HG03196 (cell line): ENCODE data around the gene CBX3.
A peak's percentile ranks its signal among the peaks of the same experiment; 100 is the strongest.
"Not testable (repeated sequence)": the region's sequence is repeated elsewhere in the genome, so short reads cannot be mapped to it uniquely, and the experiment has no call there.

ENCODE experiments used
- ATAC-seq: cut with Tn5 transposase; IDR thresholded peaks from one replicate; pipeline ENCODE4 v1.9.1; 2021; ENCODE audit not compliant: unreplicated experiment

The CBX3 gene

GRCh38 chr7:26201247-26202018 lies at the start of gene CBX3:
Gene CBX3 (plus strand): TSS chr7:26201745. CDS start chr7:26202999, 1,254 bp downstream.
- ATAC-seq = peak; percentile 43

- ATAC-seq = peak; percentile 59
These were observed 49.4 kb upstream of the CBX3 start, which contains the start of gene NFE2L3 for GRCh38 chr7:26151953-26152781. Gene NFE2L3 (plus strand): TSS chr7:26152198. CDS start chr7:26152499, 301 bp downstream.

- ATAC-seq = not testable (repeated sequence)
These were observed 48.7 kb upstream of the CBX3 start for GRCh38 chr7:26152782-26153240.

GRCh38 chr7:26153241-26153822 lies 48.2 kb upstream of the CBX3 start:
- ATAC-seq = no peak

GRCh38 chr7:26153823-26154783 lies 47.4 kb upstream of the CBX3 start:
- no peak for ATAC-seq

GRCh38 chr7:26155531-26156375 lies 45.8 kb upstream of the CBX3 start:
- ATAC-seq = no peak

GRCh38 chr7:26156451-26157420 lies 44.8 kb upstream of the CBX3 start:
- ATAC-seq = peak; percentile 30

GRCh38 chr7:26157520-26158105 lies 43.9 kb upstream of the CBX3 start:
- no peak for ATAC-seq

- ATAC-seq = no peak
These were observed 42.3 kb upstream of the CBX3 start for GRCh38 chr7:26159243-26159642.

- ATAC-seq = no peak
These were observed 40.6 kb upstream of the CBX3 start for GRCh38 chr7:26160896-26161295.

GRCh38 chr7:26162431-26162830 lies 39.1 kb upstream of the CBX3 start:
- no peak for ATAC-seq

- not testable (repeated sequence) for ATAC-seq
These were observed 37.7 kb upstream of the CBX3 start for GRCh38 chr7:26163804-26164203.

- ATAC-seq = no peak
These were observed 35.4 kb upstream of the CBX3 start for GRCh38 chr7:26165950-26166683.

- peak; percentile 30 for ATAC-seq
These were observed 34.8 kb upstream of the CBX3 start for GRCh38 chr7:26166684-26167266.

- peak; percentile 90 for ATAC-seq
These were observed 34.1 kb upstream of the CBX3 start for GRCh38 chr7:26167303-26167934.

GRCh38 chr7:26168458-26169023 lies 33.0 kb upstream of the CBX3 start:
- ATAC-seq = no peak
